H1 (cell line): Measurements from ENCODE around the gene FAM193A. TPM values are rescaled to one million over a fixed set of nuclear protein-coding genes. Genes with fewer than 3 reads are reported as not detected.

Experiments used
- CTCF ChIA-PET: fragments of 300-600 bp; sonication (Branson Sonifier 250); formaldehyde crosslinking; loops from one replicate; lab custom pipeline; 2021; ENCODE audit not compliant: partially characterized antibody; lab: Charles Lee
- POLR2A ChIA-PET: fragments of 300-600 bp; sonication (Branson Sonifier 250); formaldehyde crosslinking; loops from one replicate; lab custom pipeline; 2021; ENCODE audit warnings: inconsistent platforms; ENCODE audit not compliant: partially characterized antibody; lab: Charles Lee
- DNase-seq, 2 experiments: peaks; one replicate each; pipeline versions ENCODE4 v3.0.0 to v3.0.0-alpha.2; 2010 to 2022; ENCODE audit warnings: low spot score in 2 of 2, low read depth in 1 of 2, mixed read lengths in 1 of 2
- FAIRE-seq: peaks from 2 replicates; lab custom pipeline; 2011; peaks lifted over from hg19 to GRCh38; lab: Jason Lieb, UNC
- H2AFZ ChIP-seq: 2 replicates; pipeline ENCODE4 v1.8.1; 2012; ENCODE audit warnings: low read length, inconsistent platforms
- H2AK5ac ChIP-seq: 2 replicates; pipeline ENCODE4 v1.6.1; 2013; ENCODE audit warnings: low read depth, low read length
- H2BK120ac ChIP-seq: replicated peaks from 2 replicates; pipeline ENCODE3; 2013; ENCODE audit warnings: low read depth, low read length, inconsistent platforms
- H2BK12ac ChIP-seq: 2 replicates; pipeline ENCODE4 v1.6.1; 2013; ENCODE audit warnings: low read depth, low read length
- H2BK15ac ChIP-seq: 2 replicates; pipeline ENCODE4 v1.6.1; 2013; ENCODE audit warnings: low read length
- H2BK20ac ChIP-seq: 2 replicates; pipeline ENCODE4 v1.6.1; 2013; ENCODE audit warnings: low read length
- H2BK5ac ChIP-seq: 2 replicates; pipeline ENCODE4 v1.6.1; 2013; ENCODE audit warnings: low read depth, low read length
- H3K14ac ChIP-seq: 2 replicates; pipeline ENCODE4 v1.6.1; 2013; ENCODE audit warnings: inconsistent platforms; ENCODE audit not compliant: insufficient read length
- H3K18ac ChIP-seq: 2 replicates; pipeline ENCODE4 v1.6.1; 2013; ENCODE audit warnings: low read length; ENCODE audit errors: extremely low read depth
- H3K23ac ChIP-seq: 2 replicates; pipeline ENCODE4 v1.6.1; 2013; ENCODE audit warnings: inconsistent platforms; ENCODE audit not compliant: insufficient read length
- H3K23me2 ChIP-seq: 2 replicates; pipeline ENCODE4 v1.6.1; 2013; ENCODE audit warnings: low read depth, low read length
- H3K27ac ChIP-seq: 2 replicates; pipeline ENCODE4 v1.6.1; 2011; ENCODE audit warnings: low read depth, low read length, inconsistent platforms
- H3K27me3 ChIP-seq, 4 experiments: replicated peaks in 1 of 4; 1 replicate in 1 of 4; 2 replicates in 3 of 4; pipeline versions ENCODE4 v1.6.1 to v1.8.1; 2011 to 2013; ENCODE audit warnings: low read length in 3 of 4, mild to moderate bottlenecking in 3 of 4, inconsistent platforms in 2 of 4, mixed read lengths in 2 of 4, moderate library complexity in 1 of 4; ENCODE audit not compliant: control insufficient read depth in 3 of 4, insufficient read depth in 3 of 4; ENCODE audit errors: extremely low read depth in 1 of 4
- H3K36me3 ChIP-seq, 4 experiments: 2 replicates each; pipeline versions ENCODE4 v1.6.1 to v1.8.1; 2011 to 2013; ENCODE audit warnings: mild to moderate bottlenecking in 4 of 4, low read length in 3 of 4, moderate library complexity in 2 of 4, control low read depth in 1 of 4, inconsistent platforms in 1 of 4; ENCODE audit not compliant: insufficient read depth in 4 of 4, control insufficient read depth in 2 of 4
- H3K4ac ChIP-seq: replicated peaks from 2 replicates; pipeline ENCODE3; 2013; ENCODE audit warnings: low read length, low read depth, mixed read lengths, inconsistent platforms; ENCODE audit not compliant: insufficient read length
- H3K4me1 ChIP-seq, 4 experiments: replicated peaks in 1 of 4; 1 replicate in 1 of 4; 2 replicates in 3 of 4; pipeline versions ENCODE4 v1.6.1 to v1.8.1; 2011 to 2013; ENCODE audit warnings: low read length in 3 of 4, inconsistent platforms in 2 of 4, mixed read lengths in 1 of 4; ENCODE audit not compliant: insufficient read depth in 4 of 4, control insufficient read depth in 3 of 4
- H3K4me2 ChIP-seq, 2 experiments: 2 replicates each; pipeline versions ENCODE4 v1.6.1 to v1.8.1; 2011 to 2013; ENCODE audit warnings: low read depth in 2 of 2, low read length in 2 of 2, control low read depth in 1 of 2, inconsistent platforms in 1 of 2, mild to moderate bottlenecking in 1 of 2; ENCODE audit not compliant: insufficient read depth in 1 of 2
- H3K4me3 ChIP-seq, 4 experiments: fragments of 200-600, 300-600 bp in 1 of 4; sonication (generic), shearing (Covaris generic), sonication (Bioruptor Twin) in 1 of 4; 2 replicates each; pipeline versions ENCODE4 v1.5.1 to v1.8.1; 2011 to 2016; ENCODE audit warnings: low read length in 4 of 4, low read depth in 3 of 4, control low read depth in 2 of 4, inconsistent platforms in 2 of 4, mild to moderate bottlenecking in 2 of 4, mixed read lengths in 1 of 4, moderate library complexity in 1 of 4; ENCODE audit not compliant: insufficient read depth in 2 of 4; ENCODE audit errors: extremely low read depth in 1 of 4
- H3K56ac ChIP-seq: replicated peaks from 2 replicates; pipeline ENCODE3; 2013; ENCODE audit warnings: low read depth, mild to moderate bottlenecking, mixed read lengths, low read length, inconsistent platforms; ENCODE audit not compliant: insufficient read length
- H3K79me1 ChIP-seq: 2 replicates; pipeline ENCODE4 v1.6.1; 2013; ENCODE audit warnings: low read depth, low read length, control low read depth
- H3K79me2 ChIP-seq, 2 experiments: 2 replicates each; pipeline versions ENCODE4 v1.6.1 to v1.8.1; 2012 to 2013; ENCODE audit warnings: low read length in 2 of 2, mild to moderate bottlenecking in 2 of 2, inconsistent platforms in 1 of 2; ENCODE audit not compliant: insufficient read depth in 2 of 2, control insufficient read depth in 1 of 2
- H3K9ac ChIP-seq, 4 experiments: replicated peaks in 1 of 4; 1 replicate in 1 of 4; 2 replicates in 3 of 4; pipeline versions ENCODE4 v1.6.1 to v1.8.1; 2011 to 2013; ENCODE audit warnings: low read depth in 3 of 4, low read length in 3 of 4, control low read depth in 2 of 4, mild to moderate bottlenecking in 2 of 4, moderate library complexity in 2 of 4, inconsistent platforms in 1 of 4; ENCODE audit errors: extremely low read depth in 1 of 4
- H3K9me3 ChIP-seq, 2 experiments: 2 replicates each; pipeline versions ENCODE4 v1.6.1 to v1.8.1; 2012 to 2013; ENCODE audit warnings: mild to moderate bottlenecking in 2 of 2, moderate library complexity in 2 of 2, control low read depth in 1 of 2, inconsistent platforms in 1 of 2, low read depth in 1 of 2, low read length in 1 of 2, mixed read lengths in 1 of 2; ENCODE audit not compliant: insufficient read depth in 2 of 2
- H4K20me1 ChIP-seq, 2 experiments: replicated peaks in 1 of 2; 2 replicates each; pipeline versions ENCODE3 to v1.8.1; 2011 to 2013; ENCODE audit warnings: inconsistent platforms in 2 of 2, low read length in 2 of 2, mild to moderate bottlenecking in 1 of 2; ENCODE audit not compliant: insufficient read depth in 2 of 2, control insufficient read depth in 1 of 2
- H4K5ac ChIP-seq: 2 replicates; pipeline ENCODE4 v1.6.1; 2013; ENCODE audit warnings: low read length, low read depth, mixed read lengths, inconsistent platforms; ENCODE audit not compliant: insufficient read length
- H4K8ac ChIP-seq: 2 replicates; pipeline ENCODE4 v1.8.0; 2013; ENCODE audit warnings: mild to moderate bottlenecking, moderate library complexity, low read length, inconsistent platforms; ENCODE audit not compliant: insufficient read depth; ENCODE audit errors: extremely low read depth
- H4K91ac ChIP-seq: replicated peaks from 2 replicates; pipeline ENCODE3; 2013; ENCODE audit warnings: low read length, mixed read lengths, inconsistent platforms; ENCODE audit not compliant: insufficient read length
- RAD21 ChIP-seq, 2 experiments: IDR thresholded peaks in 1 of 2; conservative IDR thresholded peaks in 1 of 2; 2 replicates each; pipeline ENCODE4 v1.6.1; 2011; ENCODE audit warnings: low read depth in 2 of 2, low read length in 2 of 2, improper control_type of control experiment in 1 of 2, inconsistent platforms in 1 of 2, mild to moderate bottlenecking in 1 of 2, moderate library complexity in 1 of 2
- WGBS, 2 experiments: shearing (Covaris generic) in 1 of 2; methylation state at CpG; one replicate each; pipeline versions ENCODE4 v1.1.6 to v1.1.7; 2013 to 2015; ENCODE audit warnings: low lambda C conversion rate in 2 of 2, mixed read lengths in 2 of 2, inconsistent platforms in 1 of 2, low coverage in 1 of 2, missing lambda C conversion rate in 1 of 2; ENCODE audit not compliant: insufficient replicate concordance in 2 of 2, insufficient coverage in 1 of 2, insufficient read length in 1 of 2; ENCODE audit errors: extremely low coverage in 1 of 2, missing lambda C conversion rate in 1 of 2; 5-methylcytosine and 5-hydroxymethylcytosine counted together
- polyA plus RNA-seq, 7 experiments: library from polyadenylated mRNA; depleted of rRNA in 3 of 7; stranded (reverse) in 5 of 7; unstranded in 2 of 7; fragments of >200 nt in 5 of 7; fragments of 200-250 nt in 2 of 7; gene quantifications; 1 replicate in 5 of 7; 2 replicates in 1 of 7; 4 replicates in 1 of 7; pipeline versions ENCODE4 v1.2.1 to v1.2.3, GENCODE V29; 2011 to 2013; ENCODE audit warnings: missing spikeins in 2 of 7, mixed read lengths in 2 of 7
- total RNA-seq: library from RNA; stranded (reverse); fragmentation: NEBNext Ultra II Directional; extraction: Animal tissue kit (Norgen Biotek cat#: 25700); gene quantifications from 2 replicates; pipeline ENCODE4 v1.2.1, GENCODE V29; 2021
- TF ChIP-seq, protein P1 (sequence below): IDR thresholded peaks from 2 replicates; pipeline ENCODE4 v1.6.1; 2012; ENCODE audit warnings: inconsistent platforms
- TF ChIP-seq, protein P2 (sequence below): IDR thresholded peaks from 2 replicates; pipeline ENCODE4 v1.6.1; 2012; ENCODE audit warnings: inconsistent platforms

Gene FAM193A
- total and polyA plus RNA-seq, 2 of the 8 experiments (the other 6 are each of a cell fraction or from before 2014, with no cell fraction given): 8.7 to 26.2 TPM

DNA sequence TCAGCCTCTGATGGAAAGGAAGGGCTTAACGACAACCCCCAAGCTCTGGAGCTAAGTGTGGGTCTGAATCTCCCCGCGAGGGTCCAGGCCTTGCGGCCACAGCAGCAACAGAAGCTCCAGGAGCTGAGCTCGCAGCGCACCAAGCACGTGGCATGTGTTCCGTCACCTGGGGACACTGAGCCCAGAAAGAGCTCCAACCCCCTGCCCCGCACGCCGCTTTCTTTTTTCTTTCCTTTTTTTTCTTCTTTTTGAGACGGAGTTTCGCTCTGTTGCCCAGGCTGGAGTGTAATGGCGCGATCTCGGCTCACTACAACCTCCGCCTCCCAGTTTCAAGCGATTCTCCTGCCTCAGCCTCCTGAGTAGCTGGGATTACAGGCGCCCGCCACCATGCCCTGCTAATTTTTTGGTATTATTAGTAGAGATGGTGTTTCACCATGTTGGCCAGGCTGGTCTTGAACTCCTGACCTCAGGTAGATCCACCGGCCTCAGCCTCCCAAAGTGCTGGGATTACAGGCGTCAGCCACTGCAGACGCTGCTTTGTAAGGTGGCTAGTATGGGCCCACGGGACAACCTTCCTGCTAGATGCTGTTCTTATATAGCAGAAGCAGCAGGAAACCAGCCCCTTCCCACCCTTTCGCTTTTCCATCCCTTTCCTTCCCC is 220.4 kb downstream of the FAM193A start:
- 73% methylated on average over 19 of the region's 25 CpGs; no CpG with 5 or more reads in 1 of the 2 experiments for whole genome bisulfite sequencing, 2 experiments
- Histone ChIP-seq H2BK120ac (no peak overlapping the region), H3K9me3 (no peaks in the 10 kb centered on the region), H3K79me2 (peaks cover 0 to 16% of the 10 kb centered on the region in 2 experiments; a peak in 2 of 4 replicates), H3K27me3 (no peaks in the 10 kb centered on the region; a peak in 1 of 7 replicates), H4K91ac (peak overlapping the region; percentile 6), H3K23ac (no peak overlapping the region), H3K14ac (no peak overlapping the region), H3K4me3 (peak overlapping the region in 2 of 4 experiments; percentile 12 to 52; a peak in 4 of 8 replicates), H3K56ac (no peak overlapping the region), H2AK5ac (no peak overlapping the region), H2BK12ac (peak overlapping the region; percentile 84; the same call in 1 of the 2 replicates), H3K23me2 (peaks cover 13% of the 10 kb centered on the region; the same call in 1 of the 2 replicates), H3K79me1 (peaks cover 15% of the 10 kb centered on the region), H3K4me1 (peaks cover 0 to 9% (median 5%) of the 10 kb centered on the region in 4 experiments; a peak in 5 of 7 replicates), H4K20me1 (peaks cover 0 to 11% of the 10 kb centered on the region in 2 experiments), H4K5ac (peak overlapping the region; percentile 91), H3K18ac (peak overlapping the region; percentile 90), H2BK20ac (no peak overlapping the region), H2BK5ac (peak overlapping the region; percentile 35; the same call in 1 of the 2 replicates), H3K9ac (no peak overlapping the region), H3K4me2 (peak overlapping the region; percentile 54 to 77), H4K8ac (no peak overlapping the region), H3K4ac (no peak overlapping the region), H2AFZ (peak overlapping the region; percentile 99), H3K36me3 (peaks cover 0 to 3% (median 0%) of the 10 kb centered on the region in 4 experiments; a peak in 1 of 8 replicates), H2BK15ac (no peak overlapping the region; the same call in 1 of the 2 replicates), H3K27ac (no peak overlapping the region)
- ChIA-PET POLR2A (interaction anchor here (1.0 to 3.6 kb wide), 5 partner anchors 12 to 178 kb away, joined by 4 to 25 read pairs (median 5); no protein-coding TSS in a partner anchor), CTCF (interaction anchor here (0.5 to 1.0 kb wide), 2 partner anchors 38 to 615 kb away, joined by 3 to 4 read pairs; no protein-coding TSS in a partner anchor)
- no peak for DNase-seq
- FAIRE-seq: no peak
- TF ChIP-seq, protein P1, sequence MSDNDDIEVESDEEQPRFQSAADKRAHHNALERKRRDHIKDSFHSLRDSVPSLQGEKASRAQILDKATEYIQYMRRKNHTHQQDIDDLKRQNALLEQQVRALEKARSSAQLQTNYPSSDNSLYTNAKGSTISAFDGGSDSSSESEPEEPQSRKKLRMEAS: peak; percentile 70
- TF ChIP-seq RAD21 (IDR thresholded peaks at IDR 0.05 in 1 of 2, conservative IDR thresholded peaks at IDR 0.05 in 1 of 2; ENCODE audit: low read depth in 2 of 2, low read length in 2 of 2): no peak
- TF ChIP-seq, protein P2, sequence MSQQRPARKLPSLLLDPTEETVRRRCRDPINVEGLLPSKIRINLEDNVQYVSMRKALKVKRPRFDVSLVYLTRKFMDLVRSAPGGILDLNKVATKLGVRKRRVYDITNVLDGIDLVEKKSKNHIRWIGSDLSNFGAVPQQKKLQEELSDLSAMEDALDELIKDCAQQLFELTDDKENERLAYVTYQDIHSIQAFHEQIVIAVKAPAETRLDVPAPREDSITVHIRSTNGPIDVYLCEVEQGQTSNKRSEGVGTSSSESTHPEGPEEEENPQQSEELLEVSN: peak; percentile 58
